AG04450 (cell line): Measurements from ENCODE around the gene GMDS. TPM values are rescaled to one million over a fixed set of nuclear protein-coding genes. Genes with fewer than 3 reads are reported as not detected.

Experiments used
- CTCF ChIA-PET: fragments of 300-600, 350-600 bp; formaldehyde crosslinking; extraction: SDS; loops from one replicate; lab custom pipeline; 2022; ENCODE audit warnings: antibody characterized with exemption, inconsistent platforms; lab: Charles Lee
- POLR2A ChIA-PET: fragments of 350-600 bp; formaldehyde crosslinking; extraction: SDS; loops from one replicate; lab custom pipeline; 2021; ENCODE audit warnings: antibody characterized with exemption, inconsistent platforms; lab: Yijun Ruan, JAX
- DNase-seq: peaks from one replicate; pipeline ENCODE4 v3.0.0-alpha.2; 2011; ENCODE audit warnings: low read depth, low spot score
- H3K27ac ChIP-seq: one replicate; pipeline ENCODE4 v1.5.1; 2012; ENCODE audit warnings: low read depth, low read length, control low read depth
- H3K27me3 ChIP-seq: one replicate; pipeline ENCODE4 v1.6.0; 2012; ENCODE audit warnings: low read length; ENCODE audit not compliant: control insufficient read depth, insufficient read depth
- H3K4me3 ChIP-seq: 2 replicates; pipeline ENCODE4 v1.5.1; 2011; ENCODE audit warnings: mild to moderate bottlenecking, low read depth, low read length, control low read depth
- H3K9me3 ChIP-seq: 2 replicates; pipeline ENCODE4 v1.5.1; 2012; ENCODE audit warnings: low read length; ENCODE audit not compliant: control insufficient read depth, insufficient read depth
- polyA plus RNA-seq: library from polyadenylated mRNA; depleted of rRNA; stranded (reverse); fragments of >200 nt; gene quantifications from 2 replicates; pipeline ENCODE4 v1.2.3, GENCODE V29; 2011
- TF ChIP-seq, protein P1 (sequence below): IDR thresholded peaks from 2 replicates; pipeline ENCODE4 v1.5.1; 2011; ENCODE audit warnings: low read depth, low read length, control low read depth, inconsistent platforms

Gene GMDS
- polyA plus RNA-seq, 1 experiment, result 26.4 TPM

DNA sequence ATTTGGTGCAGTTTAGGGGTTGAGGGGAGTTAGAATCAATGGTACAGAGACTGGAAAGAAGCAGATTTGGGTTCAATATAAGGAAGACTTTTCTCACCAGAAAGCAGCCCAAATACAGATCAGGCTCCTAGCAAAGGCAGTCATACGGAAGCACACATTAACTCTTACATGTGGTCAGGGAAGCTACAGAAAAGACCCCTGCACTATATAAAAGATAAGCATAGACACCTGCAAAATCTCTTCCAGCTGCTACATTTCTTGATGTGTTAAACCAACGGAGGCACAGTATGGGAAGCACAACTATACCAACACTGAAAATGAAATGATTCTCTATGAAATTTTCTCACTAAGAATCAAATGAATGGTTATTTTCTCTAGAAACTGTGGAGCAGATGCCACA lies 150.8 kb downstream of the GMDS start:
- ChIA-PET CTCF (interaction anchor here (2.3 kb wide), 1 partner anchor 10 kb away, joined by 10 read pairs; no protein-coding TSS in a partner anchor), POLR2A (no interaction called here)
- TF ChIP-seq, protein P1, sequence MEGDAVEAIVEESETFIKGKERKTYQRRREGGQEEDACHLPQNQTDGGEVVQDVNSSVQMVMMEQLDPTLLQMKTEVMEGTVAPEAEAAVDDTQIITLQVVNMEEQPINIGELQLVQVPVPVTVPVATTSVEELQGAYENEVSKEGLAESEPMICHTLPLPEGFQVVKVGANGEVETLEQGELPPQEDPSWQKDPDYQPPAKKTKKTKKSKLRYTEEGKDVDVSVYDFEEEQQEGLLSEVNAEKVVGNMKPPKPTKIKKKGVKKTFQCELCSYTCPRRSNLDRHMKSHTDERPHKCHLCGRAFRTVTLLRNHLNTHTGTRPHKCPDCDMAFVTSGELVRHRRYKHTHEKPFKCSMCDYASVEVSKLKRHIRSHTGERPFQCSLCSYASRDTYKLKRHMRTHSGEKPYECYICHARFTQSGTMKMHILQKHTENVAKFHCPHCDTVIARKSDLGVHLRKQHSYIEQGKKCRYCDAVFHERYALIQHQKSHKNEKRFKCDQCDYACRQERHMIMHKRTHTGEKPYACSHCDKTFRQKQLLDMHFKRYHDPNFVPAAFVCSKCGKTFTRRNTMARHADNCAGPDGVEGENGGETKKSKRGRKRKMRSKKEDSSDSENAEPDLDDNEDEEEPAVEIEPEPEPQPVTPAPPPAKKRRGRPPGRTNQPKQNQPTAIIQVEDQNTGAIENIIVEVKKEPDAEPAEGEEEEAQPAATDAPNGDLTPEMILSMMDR, result no peak
- DNase-seq, result no peak
- Histone ChIP-seq H3K27me3 (no peaks in the 10 kb centered on the region), H3K9me3 (no peaks in the 10 kb centered on the region), H3K4me3 (no peak overlapping the region), H3K27ac (no peak overlapping the region)

GRCh38 chr6:2086326-2086965 lies 159.0 kb downstream of the GMDS start:
- ChIA-PET POLR2A (no interaction called here), CTCF (interaction anchor here (0.5 to 1.9 kb wide), 2 partner anchors 18 to 268 kb away, joined by 3 to 4 read pairs; no protein-coding TSS in a partner anchor)
- TF ChIP-seq, protein P1, result no peak
- no peaks in the 10 kb centered on the region for H3K9me3 ChIP-seq
- no peak for DNase-seq
- no peak overlapping the region for H3K27ac ChIP-seq
- H3K27me3 ChIP-seq, result no peaks in the 10 kb centered on the region
- no peak overlapping the region for H3K4me3 ChIP-seq

DNA sequence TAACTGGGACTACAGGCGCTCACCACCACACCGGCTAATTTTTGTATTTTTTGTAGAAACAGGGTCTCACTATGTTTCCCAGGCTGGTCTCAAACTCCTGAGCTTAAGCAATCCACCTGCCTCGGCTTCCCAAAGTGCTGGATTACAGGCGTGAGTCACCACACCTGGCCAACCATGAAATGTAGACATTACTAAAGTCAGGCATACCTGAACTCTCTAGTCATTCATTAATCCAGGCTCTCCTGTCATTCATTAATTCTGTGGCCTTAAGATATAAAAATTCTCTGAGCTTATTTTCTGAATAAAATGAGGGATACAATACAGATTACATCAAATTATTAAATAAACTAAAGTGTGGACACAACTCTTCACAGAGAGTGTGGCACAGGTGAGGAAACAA lies 159.7 kb downstream of the GMDS start:
- H3K9me3 ChIP-seq, result no peaks in the 10 kb centered on the region
- H3K27ac ChIP-seq, result no peak overlapping the region
- H3K4me3 ChIP-seq, result no peak overlapping the region
- ChIA-PET POLR2A (no interaction called here), CTCF (no interaction called here)
- TF ChIP-seq, protein P1, result no peak
- H3K27me3 ChIP-seq, result no peaks in the 10 kb centered on the region
- no peak for DNase-seq

DNA sequence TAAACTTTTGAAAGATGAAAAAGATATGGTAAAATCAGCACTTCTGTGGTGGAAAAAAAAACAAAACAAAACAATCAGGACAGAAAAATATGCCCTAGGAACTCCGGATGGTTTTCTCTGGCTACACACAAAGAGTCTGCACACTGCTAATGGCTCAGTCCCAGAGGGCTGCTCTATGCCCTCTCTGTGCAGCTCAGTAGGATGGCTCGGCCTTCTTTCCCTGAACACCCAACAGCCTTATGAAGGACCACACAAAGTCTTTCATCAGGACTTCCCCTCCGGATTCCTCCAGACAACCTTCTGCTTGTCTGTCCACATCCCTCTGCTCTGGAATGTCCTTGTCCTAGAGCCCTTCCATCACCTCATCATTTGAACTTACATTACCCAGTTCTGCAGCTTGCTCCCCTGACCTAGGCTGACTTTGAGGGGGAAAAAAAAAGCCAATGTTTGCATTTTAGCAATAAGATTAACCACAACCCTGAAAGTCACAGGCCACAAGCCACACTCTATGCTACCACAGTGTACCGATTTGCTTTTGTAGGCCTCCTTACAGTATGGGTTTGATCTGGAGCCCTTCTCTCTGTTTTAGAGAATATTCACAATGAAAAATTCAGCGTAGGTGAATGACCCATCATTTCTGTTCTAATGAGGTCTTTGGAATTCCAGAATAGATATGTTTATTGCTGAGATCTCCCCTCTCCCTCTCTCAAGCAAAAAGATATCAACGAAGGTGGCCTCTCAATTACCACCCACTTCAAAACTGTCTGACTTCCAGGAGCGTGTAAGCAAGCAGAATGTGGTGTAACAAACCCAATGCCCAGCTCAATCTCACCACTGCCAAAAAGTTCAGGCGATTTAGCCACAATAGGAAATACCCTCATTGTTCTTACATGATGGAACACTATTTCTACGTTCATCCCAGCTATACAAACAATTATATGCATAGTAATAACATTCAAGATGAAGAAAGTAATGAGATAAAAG lies 164.0 kb downstream of the GMDS start:
- Histone ChIP-seq H3K27me3 (no peaks in the 10 kb centered on the region), H3K4me3 (no peak overlapping the region), H3K9me3 (no peaks in the 10 kb centered on the region), H3K27ac (no peak overlapping the region)
- ChIA-PET POLR2A (no interaction called here), CTCF (interaction anchor here (1.1 kb wide), 1 partner anchor 59 kb away, joined by 3 read pairs; no protein-coding TSS in a partner anchor)
- DNase-seq, result no peak
- TF ChIP-seq, protein P1, result no peak

DNA sequence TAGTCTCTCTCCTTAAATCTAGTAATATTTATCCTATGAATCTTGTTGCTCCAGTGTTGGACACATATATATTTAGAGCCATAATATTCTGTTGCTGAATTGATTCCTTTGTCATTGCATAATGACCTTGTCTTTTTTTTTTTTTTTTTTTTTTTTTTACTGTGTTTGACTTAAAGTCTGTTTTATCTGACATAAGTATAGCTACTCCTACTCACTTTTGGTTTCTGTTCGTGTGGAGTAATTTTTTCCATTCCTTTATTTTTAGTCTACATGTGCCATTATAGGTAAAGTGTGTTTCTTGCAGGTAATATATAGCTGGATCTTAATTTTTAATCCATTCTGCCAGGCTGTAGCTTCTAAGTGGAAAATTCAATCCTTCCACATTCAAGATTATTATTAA lies 166.5 kb downstream of the GMDS start:
- TF ChIP-seq, protein P1, result no peak
- POLR2A ChIA-PET, result no interaction called here
- Histone ChIP-seq H3K9me3 (no peaks in the 10 kb centered on the region), H3K4me3 (no peak overlapping the region), H3K27me3 (no peaks in the 10 kb centered on the region), H3K27ac (no peak overlapping the region)
- CTCF ChIA-PET, result no interaction called here
- no peak for DNase-seq
